NCI-H2081 treated with DMSO at 0.1 percent for 48 hours (cell line): ENCODE measurements around the gene LIG1.
"Not testable (repeated sequence)": the region's sequence is repeated elsewhere in the genome, so short reads cannot be mapped to it uniquely, and the experiment has no call there.

Experiments used
- DNase-seq: peaks from one replicate; lab custom pipeline; 2025; lab: John Stamatoyannopoulos, UW

The LIG1 gene

DNA sequence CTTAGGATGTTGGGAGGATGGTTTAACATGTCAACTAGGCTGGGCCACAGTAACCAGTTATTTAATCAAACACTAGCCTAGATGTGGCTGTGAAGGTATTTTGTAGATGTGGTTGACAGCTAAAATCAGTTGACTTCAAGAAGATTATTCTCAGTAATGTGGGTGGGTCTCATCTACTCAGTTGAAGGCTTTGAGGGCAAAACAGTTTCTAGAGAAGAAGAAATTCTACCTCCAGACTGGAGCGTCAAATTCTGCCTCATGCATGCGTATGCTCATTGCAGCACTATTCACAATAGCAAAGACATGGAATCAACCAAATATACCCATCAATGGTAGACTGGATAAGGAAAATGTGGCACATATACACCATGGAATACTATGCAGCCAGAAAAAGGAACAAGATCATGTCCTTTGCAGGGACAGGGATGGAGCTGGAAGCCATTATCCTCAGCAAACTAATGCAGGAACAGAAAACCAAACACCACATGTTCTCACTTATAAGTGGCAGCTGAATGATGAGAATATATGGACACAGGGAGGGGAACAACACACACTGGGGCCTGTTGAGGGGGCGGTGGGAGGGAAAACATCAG is 99.9 kb downstream of the LIG1 start:
- not testable (repeated sequence) for DNase-seq

DNA sequence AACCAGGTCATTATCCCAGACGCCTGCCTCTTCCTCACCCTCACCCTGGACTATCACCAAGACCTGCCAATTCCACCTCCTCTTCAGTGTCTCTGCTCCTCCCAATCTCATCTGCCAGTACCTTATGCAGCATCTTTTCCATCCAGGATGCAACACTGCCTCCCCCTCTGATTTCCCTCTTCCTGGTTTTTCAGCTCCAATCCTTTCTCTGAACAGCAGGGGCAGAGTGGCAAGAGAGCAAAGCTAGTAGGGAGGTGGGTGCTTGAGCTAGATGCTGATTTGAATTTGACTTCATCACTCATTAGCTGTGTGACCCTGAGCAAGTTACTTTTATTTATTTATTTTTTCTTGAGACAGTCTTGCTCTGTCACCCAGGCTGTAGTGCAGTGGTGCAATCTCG is 100.7 kb downstream of the LIG1 start:
- no peak for DNase-seq
